GM13977 (cell line): Measurements from ENCODE around the gene HECTD2.

Source experiments
- DNase-seq: peaks from one replicate; pipeline ENCODE4 v3.0.0; 2012; ENCODE audit warnings: low spot score
- in situ Hi-C: fragments of 300-500 bp; cut with MboI; formaldehyde crosslinking; loops from one replicate; pipeline ENCODE4 v1.12.0; 2022; ENCODE audit warnings: low sequenced_read_pairs, low pct_unique_long_range_greater_than_20kb, mixed read lengths, inconsistent platforms; ENCODE audit not compliant: unreplicated experiment
- TF ChIP-seq, protein P1 (sequence below): IDR thresholded peaks from 2 replicates; pipeline ENCODE4 v1.5.1; 2012; ENCODE audit warnings: mild to moderate bottlenecking, control low read depth; ENCODE audit not compliant: insufficient read depth; ENCODE audit errors: extremely low read depth, missing control alignments

The HECTD2 gene

DNA sequence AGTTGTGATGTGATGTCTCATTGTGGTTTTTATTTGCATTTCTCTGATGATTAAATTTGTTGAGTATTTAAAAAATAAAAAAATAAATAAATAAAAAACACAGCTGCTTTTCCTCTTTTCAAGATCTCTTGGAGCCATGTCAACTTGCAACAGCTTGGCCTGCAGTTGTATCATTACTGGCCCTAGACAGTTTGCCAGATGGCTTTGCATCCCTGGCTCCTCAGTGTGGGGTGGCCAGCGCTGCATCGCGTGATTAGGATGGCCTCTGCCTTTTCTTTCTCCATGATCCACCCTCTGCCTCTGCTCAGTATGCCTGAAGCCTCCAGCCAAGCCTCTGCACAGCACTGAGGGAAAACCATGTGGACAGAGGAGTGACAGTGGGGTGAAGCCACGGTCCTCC is 126.0 kb downstream of the HECTD2 start:
- in situ Hi-C loops, result no loop called here
- TF ChIP-seq, protein P1, sequence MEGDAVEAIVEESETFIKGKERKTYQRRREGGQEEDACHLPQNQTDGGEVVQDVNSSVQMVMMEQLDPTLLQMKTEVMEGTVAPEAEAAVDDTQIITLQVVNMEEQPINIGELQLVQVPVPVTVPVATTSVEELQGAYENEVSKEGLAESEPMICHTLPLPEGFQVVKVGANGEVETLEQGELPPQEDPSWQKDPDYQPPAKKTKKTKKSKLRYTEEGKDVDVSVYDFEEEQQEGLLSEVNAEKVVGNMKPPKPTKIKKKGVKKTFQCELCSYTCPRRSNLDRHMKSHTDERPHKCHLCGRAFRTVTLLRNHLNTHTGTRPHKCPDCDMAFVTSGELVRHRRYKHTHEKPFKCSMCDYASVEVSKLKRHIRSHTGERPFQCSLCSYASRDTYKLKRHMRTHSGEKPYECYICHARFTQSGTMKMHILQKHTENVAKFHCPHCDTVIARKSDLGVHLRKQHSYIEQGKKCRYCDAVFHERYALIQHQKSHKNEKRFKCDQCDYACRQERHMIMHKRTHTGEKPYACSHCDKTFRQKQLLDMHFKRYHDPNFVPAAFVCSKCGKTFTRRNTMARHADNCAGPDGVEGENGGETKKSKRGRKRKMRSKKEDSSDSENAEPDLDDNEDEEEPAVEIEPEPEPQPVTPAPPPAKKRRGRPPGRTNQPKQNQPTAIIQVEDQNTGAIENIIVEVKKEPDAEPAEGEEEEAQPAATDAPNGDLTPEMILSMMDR, result no peak
- DNase-seq, result no peak

GRCh38 chr10:91536733-91537132 is 126.6 kb downstream of the HECTD2 start:
- no peak for DNase-seq
- TF ChIP-seq, protein P1, result no peak
- in situ Hi-C loops, result no loop called here

DNA sequence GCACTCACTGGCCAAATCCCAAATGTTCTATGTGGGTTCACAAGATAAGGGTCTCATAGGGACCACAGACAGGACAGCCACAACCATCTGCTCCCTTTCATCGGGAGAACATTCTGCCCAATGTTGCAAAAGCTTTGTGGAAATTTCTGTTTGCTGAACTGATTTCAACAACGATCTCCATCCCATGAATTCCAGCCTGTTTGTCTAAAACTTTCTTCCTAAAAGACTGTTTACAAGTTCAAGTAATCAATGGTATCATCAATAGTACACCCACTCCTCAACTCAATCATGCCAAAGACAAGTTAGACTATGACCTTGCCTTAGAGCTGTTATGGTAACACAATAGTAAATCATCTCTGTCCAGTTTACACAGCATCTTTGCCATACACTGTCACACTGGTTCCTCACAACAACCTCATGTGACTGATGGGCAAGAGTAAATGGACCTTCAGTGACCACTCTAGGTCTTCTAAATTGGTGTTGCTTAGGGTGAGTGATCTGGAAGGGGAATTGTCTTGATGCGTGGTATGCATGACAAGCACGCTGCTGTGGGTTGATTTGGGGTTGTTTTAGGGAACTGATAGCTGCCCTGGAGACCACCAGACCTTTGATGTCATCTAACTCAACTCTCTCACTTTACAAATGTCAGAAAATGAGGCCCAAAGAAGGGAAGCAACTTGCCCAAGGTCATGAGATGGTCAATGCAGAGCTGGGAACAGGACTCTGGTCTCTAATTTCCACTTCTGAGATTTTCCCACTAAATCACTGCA is 127.7 kb downstream of the HECTD2 start:
- TF ChIP-seq, protein P1, result no peak
- DNase-seq, result no peak
- in situ Hi-C loops, result no loop called here

DNA sequence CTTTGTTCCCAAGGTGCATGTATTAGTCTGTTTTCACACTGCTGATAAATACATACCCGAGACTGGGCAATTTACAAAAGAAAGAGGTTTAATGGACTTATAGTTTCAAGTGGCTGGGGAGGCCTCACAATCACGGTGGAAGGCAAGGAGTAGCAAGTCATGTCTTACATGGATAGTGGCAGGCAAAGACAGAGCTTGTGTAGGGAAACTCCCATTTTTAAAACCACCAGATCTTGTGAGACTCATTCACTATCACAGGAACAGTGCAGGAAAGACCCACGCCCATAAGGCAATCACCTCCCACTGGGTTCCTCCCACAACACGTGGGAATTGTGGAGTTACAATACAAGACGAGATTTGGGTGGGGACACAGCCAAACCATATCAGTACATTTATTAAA is 129.8 kb downstream of the HECTD2 start:
- TF ChIP-seq, protein P1, result no peak
- no peak for DNase-seq
- in situ Hi-C loops, result no loop called here

DNA sequence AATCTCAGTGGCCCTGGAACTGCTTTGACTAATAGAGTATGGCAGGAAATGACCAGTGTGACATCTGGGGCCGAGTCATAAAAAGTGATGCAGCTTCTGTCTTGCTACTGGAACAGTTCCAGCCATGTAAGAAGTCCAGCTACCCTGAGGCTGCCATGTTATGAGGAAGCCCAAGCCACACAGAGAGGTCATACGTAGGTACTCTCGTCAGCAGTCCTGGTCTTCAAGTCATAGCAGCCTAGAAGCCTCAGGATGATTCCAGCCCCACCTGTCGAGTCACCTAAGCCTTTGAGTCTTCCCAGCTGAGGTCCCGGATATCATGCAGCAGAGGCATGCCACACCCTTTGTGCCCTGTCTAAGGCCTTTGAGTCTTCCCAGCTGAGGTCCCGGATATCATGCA is 130.6 kb downstream of the HECTD2 start:
- DNase-seq, result no peak
- in situ Hi-C loops, result no loop called here
- TF ChIP-seq, protein P1, result no peak

DNA sequence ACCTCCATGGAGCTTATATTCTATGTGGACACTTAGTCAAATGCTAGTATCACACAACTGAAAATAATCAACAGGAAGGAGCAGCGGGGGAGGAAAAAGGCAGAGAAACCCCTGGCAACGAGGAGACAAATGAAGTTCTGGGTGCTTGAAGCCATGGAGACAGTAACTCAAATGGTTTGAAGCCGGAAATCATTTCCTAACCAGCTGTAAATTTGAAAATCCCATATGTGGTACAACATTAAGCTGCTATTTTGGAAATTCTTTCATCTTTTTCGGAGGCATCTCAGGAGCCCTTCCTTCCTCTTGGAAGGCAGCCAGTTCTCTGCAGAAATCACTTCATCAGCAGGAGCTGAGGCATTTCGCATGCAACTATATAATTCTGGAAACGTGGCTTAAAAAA is 131.3 kb downstream of the HECTD2 start:
- TF ChIP-seq, protein P1, result no peak
- no peak for DNase-seq
- in situ Hi-C loops, result no loop called here
